GM23338 (cell line): ENCODE measurements around the gene AOC2. TPM values are rescaled to one million over a fixed set of nuclear protein-coding genes. Genes with fewer than 3 reads are reported as not detected.

Experiments used
- ETS1 ChIP-seq: IDR thresholded peaks from 2 replicates; pipeline ENCODE4 v1.6.1; 2016; ENCODE audit warnings: antibody characterized with exemption
- EZH2 ChIP-seq: fragments of 200-600 bp; sonication (generic); IDR thresholded peaks from one replicate; pipeline ENCODE4 v1.8.0; 2017; ENCODE audit warnings: antibody characterized with exemption, mild to moderate bottlenecking, low read depth; ENCODE audit not compliant: unreplicated experiment
- NANOG ChIP-seq: IDR thresholded peaks from 2 replicates; pipeline ENCODE4 v1.6.1; 2016; ENCODE audit warnings: antibody characterized with exemption, borderline replicate concordance
- POLR2AphosphoS5 ChIP-seq: IDR thresholded peaks from 2 replicates; pipeline ENCODE4 v1.6.1; 2016; ENCODE audit warnings: antibody characterized with exemption, low read depth
- STAT1 ChIP-seq: IDR thresholded peaks from one replicate; pipeline ENCODE4 v1.6.1; 2016; ENCODE audit warnings: antibody characterized with exemption; ENCODE audit not compliant: unreplicated experiment
- ZNF114 ChIP-seq: fragments of 250-450 bp; sonication (Bioruptor Pico); IDR thresholded peaks from 2 replicates; pipeline ENCODE4 v1.5.0; 2020; ENCODE audit warnings: mild to moderate bottlenecking, moderate library complexity
- ZNF331 ChIP-seq: fragments of 250-450 bp; sonication (Bioruptor Pico); IDR thresholded peaks from 2 replicates; pipeline ENCODE4 v1.5.0; 2020; ENCODE audit warnings: low read depth, mild to moderate bottlenecking, moderate library complexity
- ZNF462 ChIP-seq: fragments of 250-450 bp; sonication (Bioruptor Pico); IDR thresholded peaks from 2 replicates; pipeline ENCODE4 v1.5.0; 2020; ENCODE audit warnings: mild to moderate bottlenecking, moderate library complexity
- polyA plus RNA-seq: library from polyadenylated mRNA; unstranded; fragments of >200 nt; fragmentation: Nextera tagmentation; extraction: Ambion mirVana; gene quantifications from 2 replicates; pipeline ENCODE4 v1.2.1, GENCODE V29; 2016
- total RNA-seq: library from RNA; depleted of rRNA; stranded (reverse); fragments of >200 nt; shearing (Covaris generic); gene quantifications from 2 replicates; pipeline ENCODE4 v1.2.3, GENCODE V29; 2014

The AOC2 gene
- total and polyA plus RNA-seq, 2 experiments from 2014 or later: 2.0 to 5.8 TPM

GRCh38 chr17:42832934-42833766 is 11.2 kb upstream of the AOC2 start, which contains the start of gene PSME3 (continued):
- TF ChIP-seq ZNF462 (CRISPR knock-in tag) (no peak), ZNF331 (CRISPR knock-in tag) (no peak), ZNF114 (CRISPR knock-in tag) (no peak), STAT1 (no peak), POLR2AphosphoS5 (peak; percentile 98), NANOG (no peak), EZH2 (no peak), ETS1 (peak; percentile 67; the same call in 1 of the 2 replicates)
